H9 (cell line): ENCODE measurements around the gene RNF130. TPM values are rescaled to one million over a fixed set of nuclear protein-coding genes. Genes with fewer than 3 reads are reported as not detected.

ENCODE experiments used
- DNase-seq: peaks from one replicate; pipeline ENCODE4 v3.0.0-alpha.2; 2017
- H2AFZ ChIP-seq: one replicate; pipeline ENCODE4 v1.6.1; 2013; ENCODE audit warnings: mild to moderate bottlenecking, low read length, control low read depth, moderate library complexity
- H2AK5ac ChIP-seq: 2 replicates; pipeline ENCODE4 v1.6.1; 2013; ENCODE audit warnings: low read length, control low read depth, mixed read lengths; ENCODE audit not compliant: insufficient read length
- H2BK120ac ChIP-seq: one replicate; pipeline ENCODE4 v1.6.1; 2013; ENCODE audit warnings: low read depth, mild to moderate bottlenecking, low read length, control low read depth, inconsistent platforms; ENCODE audit not compliant: poor library complexity, severe bottlenecking
- H2BK12ac ChIP-seq: 2 replicates; pipeline ENCODE4 v1.6.1; 2013; ENCODE audit warnings: low read length, control low read depth, mixed read lengths, low read depth; ENCODE audit not compliant: insufficient read length
- H2BK15ac ChIP-seq: 2 replicates; pipeline ENCODE4 v1.6.1; 2013; ENCODE audit warnings: low read depth, low read length, control low read depth
- H2BK20ac ChIP-seq: one replicate; pipeline ENCODE4 v1.6.1; 2013; ENCODE audit warnings: low read depth, mild to moderate bottlenecking, low read length, control low read depth, inconsistent platforms; ENCODE audit not compliant: poor library complexity, severe bottlenecking
- H2BK5ac ChIP-seq: 2 replicates; pipeline ENCODE4 v1.6.1; 2013; ENCODE audit warnings: low read length, control low read depth, mixed read lengths; ENCODE audit not compliant: insufficient read length
- H3K14ac ChIP-seq: 2 replicates; pipeline ENCODE4 v1.6.1; 2013; ENCODE audit warnings: low read length, control low read depth; ENCODE audit not compliant: insufficient read depth
- H3K18ac ChIP-seq: 2 replicates; pipeline ENCODE4 v1.6.1; 2013; ENCODE audit warnings: low read depth, mild to moderate bottlenecking, mixed read lengths, low read length, control low read depth; ENCODE audit not compliant: insufficient read length
- H3K23ac ChIP-seq: 2 replicates; pipeline ENCODE4 v1.6.1; 2013; ENCODE audit warnings: low read length, control low read depth, mixed read lengths, low read depth; ENCODE audit not compliant: insufficient read length
- H3K23me2 ChIP-seq: 2 replicates; pipeline ENCODE4 v1.6.1; 2013; ENCODE audit warnings: low read depth, mild to moderate bottlenecking, mixed read lengths, low read length, control low read depth; ENCODE audit not compliant: insufficient read length, poor library complexity, severe bottlenecking
- H3K27ac ChIP-seq: 2 replicates; pipeline ENCODE4 v1.5.1; 2013; ENCODE audit warnings: low read length, control low read depth, mixed read lengths, low read depth; ENCODE audit not compliant: insufficient read length
- H3K27me3 ChIP-seq: 2 replicates; pipeline ENCODE4 v1.6.1; 2013; ENCODE audit warnings: low read length, control low read depth, inconsistent platforms; ENCODE audit not compliant: insufficient read depth
- H3K4ac ChIP-seq: 2 replicates; pipeline ENCODE4 v1.6.1; 2013; ENCODE audit warnings: low read depth, mild to moderate bottlenecking, control low read depth, inconsistent platforms, low read length, moderate library complexity
- H3K4me1 ChIP-seq: 2 replicates; pipeline ENCODE4 v1.6.1; 2013; ENCODE audit warnings: low read length, control low read depth, inconsistent platforms; ENCODE audit not compliant: insufficient read depth
- H3K4me2 ChIP-seq: 2 replicates; pipeline ENCODE4 v1.6.1; 2013; ENCODE audit warnings: low read length, control low read depth, mixed read lengths; ENCODE audit not compliant: insufficient read length, insufficient read depth
- H3K56ac ChIP-seq: 2 replicates; pipeline ENCODE4 v1.6.1; 2013; ENCODE audit warnings: low read depth, mild to moderate bottlenecking, mixed read lengths, low read length, control low read depth; ENCODE audit not compliant: insufficient read length
- H3K79me1 ChIP-seq: 2 replicates; pipeline ENCODE4 v1.6.1; 2013; ENCODE audit warnings: low read depth, mild to moderate bottlenecking, moderate library complexity, low read length, control low read depth, inconsistent platforms; ENCODE audit not compliant: insufficient read depth, poor library complexity, severe bottlenecking
- H3K79me2 ChIP-seq: 2 replicates; pipeline ENCODE4 v1.6.1; 2013; ENCODE audit warnings: low read length, control low read depth, inconsistent platforms; ENCODE audit not compliant: insufficient read depth
- H3K9ac ChIP-seq: 2 replicates; pipeline ENCODE4 v1.6.1; 2013; ENCODE audit warnings: low read length, control low read depth, mixed read lengths; ENCODE audit not compliant: insufficient read length; ENCODE audit errors: extremely low read depth
- H3K9me3 ChIP-seq: one replicate; pipeline ENCODE4 v1.6.1; 2013; ENCODE audit warnings: low read depth, low read length, inconsistent platforms; ENCODE audit not compliant: control insufficient read depth
- H3T11ph ChIP-seq: one replicate; pipeline ENCODE4 v1.6.1; 2013; ENCODE audit warnings: mild to moderate bottlenecking, low read length, control low read depth, inconsistent platforms
- H4K20me1 ChIP-seq: one replicate; pipeline ENCODE4 v1.6.1; 2013; ENCODE audit not compliant: control insufficient read depth, insufficient read length, insufficient read depth
- H4K5ac ChIP-seq: 2 replicates; pipeline ENCODE4 v1.6.1; 2013; ENCODE audit warnings: low read depth, mild to moderate bottlenecking, mixed read lengths, low read length, control low read depth; ENCODE audit not compliant: insufficient read length
- H4K8ac ChIP-seq: replicated peaks from 2 replicates; pipeline ENCODE4 v1.6.1; 2013; ENCODE audit warnings: low read length, control low read depth, mixed read lengths, low read depth; ENCODE audit not compliant: insufficient read length
- H4K91ac ChIP-seq: 2 replicates; pipeline ENCODE4 v1.6.1; 2013; ENCODE audit warnings: low read depth, mild to moderate bottlenecking, moderate library complexity, mixed read lengths, low read length, control low read depth; ENCODE audit not compliant: insufficient read length
- H3K27ac Mint-ChIP-seq, 3 experiments: 2 replicates in 2 of 3; 3 replicates in 1 of 3; pipeline ENCODE4 v1.8.0; 2020 to 2021; ENCODE audit warnings: mixed read lengths in 3 of 3, mild to moderate bottlenecking in 1 of 3, moderate library complexity in 1 of 3
- H3K27me3 Mint-ChIP-seq: 2 replicates; pipeline ENCODE4 v1.8.0; 2021; ENCODE audit warnings: low read depth, mild to moderate bottlenecking, moderate library complexity, mixed read lengths
- H3K36me3 Mint-ChIP-seq, 3 experiments: 2 replicates in 2 of 3; 3 replicates in 1 of 3; pipeline ENCODE4 v1.8.0; 2020 to 2021; ENCODE audit warnings: low read depth in 3 of 3, mixed read lengths in 3 of 3; ENCODE audit not compliant: insufficient read depth in 1 of 3
- H3K4me1 Mint-ChIP-seq, 2 experiments: 2 replicates each; pipeline ENCODE4 v1.8.0; 2020; ENCODE audit warnings: mixed read lengths in 2 of 2
- H3K4me3 Mint-ChIP-seq, 2 experiments: 2 replicates in 1 of 2; 3 replicates in 1 of 2; pipeline ENCODE4 v1.8.0; 2020 to 2021; ENCODE audit warnings: mild to moderate bottlenecking in 2 of 2, mixed read lengths in 2 of 2, moderate library complexity in 1 of 2
- H3K9me3 Mint-ChIP-seq, 2 experiments: 2 replicates in 1 of 2; 3 replicates in 1 of 2; pipeline ENCODE4 v1.8.0; 2020; ENCODE audit warnings: mild to moderate bottlenecking in 2 of 2, mixed read lengths in 2 of 2, moderate library complexity in 1 of 2
- WGBS: extraction: QIAGEN DNeasy Blood & Tissue Kit; methylation state at CpG from one replicate; pipeline ENCODE4 v1.1.7; 2013; ENCODE audit warnings: missing lambda C conversion rate, low lambda C conversion rate, mixed read lengths; ENCODE audit not compliant: insufficient read length; ENCODE audit errors: extremely low coverage; 5-methylcytosine and 5-hydroxymethylcytosine counted together
- total RNA-seq: library from RNA; stranded (reverse); gene quantifications from 2 replicates; pipeline ENCODE4 v1.2.1, GENCODE V29; 2021
- TF ChIP-seq, protein P1 (sequence below): fragments of 200-600 bp; sonication (generic); conservative IDR thresholded peaks from 3 replicates; pipeline ENCODE4 v1.8.0; 2021; ENCODE audit warnings: antibody characterized with exemption, mild to moderate bottlenecking

The RNF130 gene
- total RNA-seq, 1 experiment from 2014 or later = 80.0 TPM

- no peaks in the 10 kb centered on the region for H3K79me1 ChIP-seq
- H3K4me1 Mint-ChIP-seq = peaks cover 44 to 47% of the 10 kb centered on the region in 2 experiments
- no peak for DNase-seq
- H3K27me3 Mint-ChIP-seq = peaks cover 2% of the 10 kb centered on the region; the same call in 1 of the 2 replicates
- no peak overlapping the region for H2BK5ac ChIP-seq
- H3K4me2 ChIP-seq = no peak overlapping the region
- H4K5ac ChIP-seq = no peak overlapping the region
- no peak overlapping the region for H3K56ac ChIP-seq
- H2AFZ ChIP-seq = no peak overlapping the region
- H3K9me3 ChIP-seq = no peaks in the 10 kb centered on the region
- no peak overlapping the region for H3K27ac ChIP-seq
- H2BK120ac ChIP-seq = no peak overlapping the region
- no peak overlapping the region for H2BK20ac ChIP-seq
- no peak overlapping the region for H4K8ac ChIP-seq
- H3K79me2 ChIP-seq = no peaks in the 10 kb centered on the region
- no peak overlapping the region for H3K14ac ChIP-seq
- no peak overlapping the region for H2BK12ac ChIP-seq
- H3K4ac ChIP-seq = no peak overlapping the region
- peaks cover 16% of the 10 kb centered on the region; the same call in 1 of the 2 replicates for H3K4me1 ChIP-seq
- H4K91ac ChIP-seq = no peak overlapping the region
- H3K4me3 Mint-ChIP-seq = no peak overlapping the region
- TF ChIP-seq, protein P1, sequence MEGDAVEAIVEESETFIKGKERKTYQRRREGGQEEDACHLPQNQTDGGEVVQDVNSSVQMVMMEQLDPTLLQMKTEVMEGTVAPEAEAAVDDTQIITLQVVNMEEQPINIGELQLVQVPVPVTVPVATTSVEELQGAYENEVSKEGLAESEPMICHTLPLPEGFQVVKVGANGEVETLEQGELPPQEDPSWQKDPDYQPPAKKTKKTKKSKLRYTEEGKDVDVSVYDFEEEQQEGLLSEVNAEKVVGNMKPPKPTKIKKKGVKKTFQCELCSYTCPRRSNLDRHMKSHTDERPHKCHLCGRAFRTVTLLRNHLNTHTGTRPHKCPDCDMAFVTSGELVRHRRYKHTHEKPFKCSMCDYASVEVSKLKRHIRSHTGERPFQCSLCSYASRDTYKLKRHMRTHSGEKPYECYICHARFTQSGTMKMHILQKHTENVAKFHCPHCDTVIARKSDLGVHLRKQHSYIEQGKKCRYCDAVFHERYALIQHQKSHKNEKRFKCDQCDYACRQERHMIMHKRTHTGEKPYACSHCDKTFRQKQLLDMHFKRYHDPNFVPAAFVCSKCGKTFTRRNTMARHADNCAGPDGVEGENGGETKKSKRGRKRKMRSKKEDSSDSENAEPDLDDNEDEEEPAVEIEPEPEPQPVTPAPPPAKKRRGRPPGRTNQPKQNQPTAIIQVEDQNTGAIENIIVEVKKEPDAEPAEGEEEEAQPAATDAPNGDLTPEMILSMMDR = no peak
- H3K18ac ChIP-seq = no peak overlapping the region
- H3T11ph ChIP-seq = no peak overlapping the region
- H4K20me1 ChIP-seq = no peaks in the 10 kb centered on the region
- no peak overlapping the region for H2AK5ac ChIP-seq
- H3K36me3 Mint-ChIP-seq = peaks cover 15 to 27% (median 18%) of the 10 kb centered on the region in 3 experiments
- no CpG with 5 or more reads among the region's 24 CpGs for WGBS
- peaks cover 21% of the 10 kb centered on the region in 2 experiments for H3K9me3 Mint-ChIP-seq
- H3K27me3 ChIP-seq = no peaks in the 10 kb centered on the region
- no peak overlapping the region for H3K9ac ChIP-seq
- H3K23ac ChIP-seq = no peak overlapping the region
- no peak overlapping the region for H2BK15ac ChIP-seq
- H3K27ac Mint-ChIP-seq = no peak overlapping the region
- no peaks in the 10 kb centered on the region for H3K23me2 ChIP-seq
Measured at GRCh38 chr5:180080486-180081280, 9.1 kb upstream of the RNF130 start.
